Activated CD4-positive, alpha-beta T cell treated with anti-CD3 and anti-CD28 coated beads, Interleukin-10, Interleukin-2, amounts not matched to agents 100 ng/mL and 50 ng/mL, durations not matched to agents 16 hours and 8 hours (primary cell): Measurements from ENCODE around the gene STKLD1.
"Not testable (repeated sequence)": the region's sequence is repeated elsewhere in the genome, so short reads cannot be mapped to it uniquely, and the experiment has no call there.

Experiments used
- DNase-seq: peaks from one replicate; pipeline ENCODE4 v3.0.0-alpha.2; 2020

The STKLD1 gene

DNA sequence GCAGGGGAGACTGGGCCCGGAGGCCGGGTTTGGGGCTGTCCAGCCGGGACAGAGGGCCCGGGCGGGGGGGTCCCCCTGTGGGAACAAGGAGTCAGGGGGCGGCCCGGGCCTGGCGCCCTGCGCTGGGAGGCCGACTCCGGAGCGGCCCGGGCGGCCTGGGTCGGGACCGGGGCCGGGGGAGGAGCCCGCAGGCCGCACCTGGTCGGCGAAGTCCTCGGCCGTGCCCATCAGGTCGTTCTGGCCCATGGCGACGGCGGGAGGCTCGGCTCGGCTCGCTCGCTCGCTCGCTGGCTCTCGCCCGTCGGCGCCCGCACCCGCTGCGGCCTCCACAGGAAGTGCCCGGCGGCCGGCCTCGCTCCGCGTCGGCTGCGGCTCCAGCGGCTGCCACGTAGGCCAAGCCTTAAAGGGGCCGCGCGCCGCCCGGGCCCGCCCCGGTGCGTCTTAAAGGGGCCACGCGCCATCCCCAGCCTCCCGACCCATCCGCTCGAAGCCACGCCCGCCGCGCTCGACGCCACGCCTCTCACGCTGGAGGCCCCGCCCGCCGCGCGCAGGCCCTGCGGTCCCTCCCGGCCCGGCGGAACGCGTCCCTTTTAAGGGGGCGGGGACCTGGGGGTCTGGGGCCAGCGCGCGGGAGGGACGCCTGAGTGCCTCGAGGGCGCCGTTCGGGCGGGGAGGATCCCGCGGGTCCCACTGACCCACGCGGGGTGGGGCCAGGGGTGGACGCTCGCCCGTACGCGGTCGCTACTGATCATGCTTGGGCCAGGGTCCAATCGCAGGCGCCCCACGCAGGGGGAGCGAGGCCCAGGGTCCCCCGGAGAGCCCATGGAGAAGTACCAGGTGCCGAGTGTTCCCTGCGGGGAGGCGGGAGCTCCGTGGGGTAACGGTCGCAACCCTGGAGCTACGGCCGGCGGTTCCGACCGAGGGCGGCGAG is at the start of gene STKLD1, which contains the start of gene SURF4:
STKLD1 (plus strand) TSS at position 643 of the 931 bp plus-strand sequence; CDS start at position 751, 108 bp downstream.
SURF4 (minus strand) TSS at position 337 of the 931 bp plus-strand sequence; CDS start at position 246, 91 bp downstream.
- DNase-seq, result peak; percentile 97

DNA sequence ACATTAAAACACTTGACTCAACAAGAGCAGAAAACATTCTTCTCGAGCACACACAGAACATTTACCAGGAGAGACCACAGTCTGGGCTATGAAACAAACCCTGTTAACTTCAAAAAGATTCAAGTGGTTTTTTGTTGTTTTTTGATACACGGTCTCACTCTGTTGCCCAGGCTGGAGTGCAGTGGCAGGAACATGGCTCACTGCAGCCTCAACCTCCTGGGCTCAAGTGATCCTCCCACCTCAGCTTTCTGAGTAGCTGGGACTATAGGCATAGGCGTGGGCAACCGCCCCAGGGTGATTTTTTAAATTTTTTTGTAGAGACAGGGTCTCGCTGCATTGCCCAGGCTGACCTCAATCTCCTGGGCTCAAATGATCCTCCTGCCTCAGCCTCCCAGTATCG is 49.1 kb upstream of the STKLD1 start:
- not testable (repeated sequence) for DNase-seq

DNA sequence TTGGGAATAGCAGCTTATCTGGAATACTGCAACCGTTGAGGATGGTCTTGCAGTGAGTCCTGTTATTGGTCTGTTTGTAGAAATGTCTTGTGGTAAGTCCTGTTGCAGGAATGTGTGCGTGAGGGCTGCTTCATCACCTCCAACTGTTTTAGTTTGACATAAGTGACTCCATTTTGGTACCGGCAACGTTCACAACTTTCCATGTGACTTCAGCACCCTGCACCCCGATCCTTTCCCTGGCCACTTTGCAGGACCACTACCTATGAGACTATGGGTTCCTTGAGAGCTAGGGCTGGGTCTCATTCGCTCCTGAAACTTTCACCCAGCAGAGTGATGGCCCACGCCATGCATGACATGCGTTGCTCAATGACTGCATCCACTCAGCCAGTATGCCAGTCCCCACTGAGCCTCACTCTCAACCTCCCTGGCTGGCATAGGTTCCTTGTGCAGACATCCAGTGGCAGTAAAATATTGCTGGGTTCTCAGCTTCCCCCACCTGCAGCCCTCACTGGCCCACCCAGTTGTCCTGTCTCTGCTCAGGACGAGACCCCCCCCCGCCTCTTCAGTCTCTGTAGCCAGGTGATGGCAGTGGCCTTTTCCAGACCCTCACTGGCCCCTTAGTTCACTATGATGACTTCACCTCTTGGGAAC is 48.2 kb upstream of the STKLD1 start:
- DNase-seq, result no peak

DNA sequence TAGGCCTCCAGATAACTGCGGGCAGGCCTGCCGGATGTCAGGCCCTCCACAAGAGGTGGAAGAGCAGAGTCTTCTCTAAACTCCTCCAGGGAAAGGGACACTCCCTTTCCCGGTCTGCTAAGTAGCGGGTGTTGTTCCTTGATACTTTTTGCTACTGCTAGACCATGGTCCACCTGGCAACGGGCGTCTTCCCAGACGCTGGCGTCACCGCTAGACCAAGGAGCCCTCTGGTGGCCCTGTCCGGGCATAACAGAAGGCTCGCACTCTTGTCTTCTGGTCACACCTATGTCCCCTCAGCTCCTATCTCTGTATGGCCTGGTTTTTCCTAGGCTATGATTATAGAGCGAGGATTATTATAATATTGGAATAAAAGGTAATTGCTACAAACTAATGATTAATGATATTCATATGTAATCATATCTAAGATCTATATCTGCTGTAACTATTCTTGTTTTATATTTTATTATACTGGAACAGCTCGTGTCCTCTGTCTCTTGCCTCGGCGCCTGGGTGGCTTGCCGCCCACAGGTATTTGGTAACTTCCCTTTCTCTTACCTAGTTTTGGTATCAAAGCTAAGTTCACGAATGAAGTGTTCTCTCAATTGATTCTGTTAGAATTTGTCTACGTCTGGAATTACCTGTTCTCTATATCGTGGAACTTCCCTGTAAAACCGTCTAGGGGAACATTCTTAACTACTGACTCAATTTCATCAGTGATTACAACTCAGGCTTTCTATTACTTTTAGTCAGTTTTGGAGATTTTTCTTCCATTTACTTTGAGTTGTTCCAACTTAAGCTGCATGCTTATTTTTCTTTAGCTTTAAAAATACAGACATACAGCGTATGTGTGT is 46.6 kb upstream of the STKLD1 start:
- not testable (repeated sequence) for DNase-seq

DNA sequence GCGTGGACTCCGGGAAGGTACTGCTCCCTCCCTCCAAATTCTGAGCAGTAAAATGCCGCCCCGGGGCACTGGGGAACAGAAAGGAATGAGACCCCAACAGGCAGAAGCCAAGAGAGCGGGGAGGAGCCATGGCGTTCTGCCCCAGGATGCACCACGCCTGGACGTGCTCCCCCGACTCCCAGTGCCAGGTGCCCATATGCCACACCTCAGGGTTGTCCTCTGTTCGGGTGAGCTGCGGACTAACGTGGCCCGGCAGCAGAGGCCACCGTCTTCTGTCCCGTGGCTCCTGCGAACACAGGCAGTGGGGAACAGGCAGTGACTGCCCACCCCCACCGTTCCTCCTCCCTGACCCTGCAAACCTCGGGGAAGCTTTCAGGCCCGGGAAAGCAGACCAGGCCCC is 44.9 kb upstream of the STKLD1 start:
- DNase-seq, result no peak

DNA sequence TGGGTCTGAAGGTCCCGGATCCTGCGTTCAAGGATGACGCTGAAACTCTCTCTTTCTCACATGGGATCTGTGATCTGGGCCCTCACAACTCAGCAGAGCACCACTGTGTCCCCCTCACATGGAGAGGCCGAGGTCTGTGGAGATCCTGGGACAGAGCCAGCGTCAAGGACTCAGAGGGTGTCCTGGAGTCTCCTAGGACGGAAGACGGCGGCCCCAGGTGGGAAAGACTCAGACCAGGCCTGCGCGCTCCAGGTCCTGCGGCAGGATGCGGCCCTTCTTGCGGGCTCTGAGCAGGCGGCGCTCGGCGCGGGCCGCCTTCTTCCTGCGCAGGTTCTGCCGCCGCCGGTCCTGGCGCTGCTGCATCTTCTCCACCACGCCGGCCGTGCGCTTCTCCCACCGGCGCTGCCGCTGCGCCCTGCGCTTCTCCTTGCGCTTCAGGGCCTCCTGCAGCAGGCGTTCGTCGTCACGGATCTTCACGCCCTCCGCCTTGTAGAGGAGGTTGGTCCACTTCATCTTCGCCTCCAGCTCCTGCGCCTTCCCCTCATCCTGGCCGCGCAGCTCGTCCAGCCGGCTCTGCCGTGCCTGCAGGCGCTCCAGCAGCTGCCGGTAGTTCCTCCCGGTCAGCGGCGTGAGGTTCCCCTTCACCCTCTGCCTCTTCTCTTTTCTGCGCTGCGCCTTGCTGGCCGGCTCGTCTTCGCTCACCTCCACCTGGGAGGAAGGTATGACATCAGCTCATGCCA is 44.4 kb upstream of the STKLD1 start:
- DNase-seq, result no peak

DNA sequence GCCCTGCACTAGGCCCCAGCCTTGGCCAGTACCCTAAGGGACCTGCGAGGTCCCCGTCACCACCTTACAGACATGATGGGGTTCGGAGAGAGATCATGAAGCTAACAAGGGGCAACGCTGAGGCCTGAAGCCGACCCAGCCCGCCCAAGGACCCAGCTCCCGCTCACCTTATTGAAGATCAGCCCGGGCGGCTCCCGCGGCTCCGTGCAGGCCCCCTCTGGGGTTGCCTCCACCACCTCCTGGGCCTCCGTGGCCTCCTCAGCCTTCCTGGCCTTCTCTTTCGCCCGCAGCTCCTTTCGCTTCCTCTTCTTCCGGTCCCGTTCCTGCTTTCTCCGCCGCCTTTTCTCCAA is 43.8 kb upstream of the STKLD1 start:
- no peak for DNase-seq

DNA sequence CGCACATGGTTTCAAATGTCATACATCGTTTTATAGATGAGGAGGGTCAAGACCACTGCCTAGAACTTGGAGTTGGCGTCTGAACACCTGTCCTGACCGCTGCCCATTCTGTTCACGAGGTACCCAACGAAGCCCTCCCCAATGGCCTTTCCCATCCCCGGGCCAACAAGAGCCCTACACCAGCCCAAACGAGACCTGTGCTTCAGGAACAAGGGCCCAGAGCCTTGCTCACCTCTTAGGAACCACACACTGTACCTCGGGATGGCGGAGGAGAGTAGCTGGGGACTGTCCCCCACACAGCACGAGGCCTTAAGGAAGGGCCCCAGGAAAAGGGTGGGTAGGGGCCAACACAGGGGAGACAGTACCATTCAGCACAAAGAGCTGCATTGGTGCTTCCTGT is 43.2 kb upstream of the STKLD1 start:
- no peak for DNase-seq

DNA sequence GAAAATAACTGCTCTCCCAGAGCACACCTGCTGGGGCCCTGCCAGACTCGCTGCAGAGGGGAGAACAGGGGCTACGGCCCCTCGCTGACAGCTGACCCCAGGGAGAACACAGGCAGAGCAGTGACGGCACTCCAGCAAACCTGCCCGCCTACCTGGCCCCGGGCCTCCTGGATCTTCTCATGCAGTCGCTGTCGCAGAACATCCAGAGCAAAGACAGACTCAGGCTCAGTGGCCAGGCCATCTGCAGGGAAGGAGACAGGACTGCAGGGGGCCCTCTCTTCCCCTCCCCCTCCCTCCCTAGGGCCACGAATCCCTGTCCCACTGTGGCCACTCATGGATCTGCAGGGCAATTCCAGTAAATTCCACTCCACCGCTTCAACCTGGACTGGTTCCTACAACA is 42.6 kb upstream of the STKLD1 start:
- DNase-seq, result no peak

DNA sequence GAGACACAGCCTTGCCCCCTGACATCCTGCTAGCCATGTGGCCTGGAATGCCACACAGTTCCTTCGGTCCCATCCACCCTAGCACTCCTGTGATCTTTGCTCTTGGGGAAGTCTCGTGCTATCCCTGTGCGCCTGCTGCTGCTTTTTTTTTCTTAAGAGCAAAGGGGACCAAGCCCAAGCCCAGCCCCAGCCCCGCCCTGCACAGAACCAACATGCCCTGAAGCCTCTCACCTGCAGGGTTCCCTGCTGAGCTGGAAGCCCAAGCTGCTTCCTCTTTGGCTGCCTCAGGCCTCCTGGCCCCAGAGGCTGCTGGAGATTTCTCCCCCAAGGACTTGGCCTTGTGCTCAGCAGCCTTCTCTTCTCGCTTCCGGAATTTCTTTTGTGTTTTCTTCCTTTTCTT is 42.0 kb upstream of the STKLD1 start:
- no peak for DNase-seq

DNA sequence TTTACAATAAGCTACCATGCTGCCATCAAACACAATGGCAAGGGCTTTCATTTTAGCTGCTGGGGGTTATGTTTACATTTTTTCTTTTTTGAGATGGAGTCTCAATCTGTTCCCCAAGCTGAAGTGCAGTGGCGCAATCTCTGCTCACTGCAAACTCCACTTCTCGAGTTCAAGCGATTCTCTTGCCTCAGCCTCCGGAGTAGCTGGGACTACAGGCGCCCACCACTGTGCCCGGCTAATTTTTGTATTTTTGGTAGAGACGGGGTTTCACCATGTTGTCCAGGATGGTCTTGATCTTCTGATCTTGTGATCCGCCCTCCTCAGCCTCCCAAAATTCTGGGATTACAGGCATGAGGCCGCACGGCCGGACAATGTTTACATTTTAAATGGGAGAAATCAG is 41.3 kb upstream of the STKLD1 start:
- not testable (repeated sequence) for DNase-seq

DNA sequence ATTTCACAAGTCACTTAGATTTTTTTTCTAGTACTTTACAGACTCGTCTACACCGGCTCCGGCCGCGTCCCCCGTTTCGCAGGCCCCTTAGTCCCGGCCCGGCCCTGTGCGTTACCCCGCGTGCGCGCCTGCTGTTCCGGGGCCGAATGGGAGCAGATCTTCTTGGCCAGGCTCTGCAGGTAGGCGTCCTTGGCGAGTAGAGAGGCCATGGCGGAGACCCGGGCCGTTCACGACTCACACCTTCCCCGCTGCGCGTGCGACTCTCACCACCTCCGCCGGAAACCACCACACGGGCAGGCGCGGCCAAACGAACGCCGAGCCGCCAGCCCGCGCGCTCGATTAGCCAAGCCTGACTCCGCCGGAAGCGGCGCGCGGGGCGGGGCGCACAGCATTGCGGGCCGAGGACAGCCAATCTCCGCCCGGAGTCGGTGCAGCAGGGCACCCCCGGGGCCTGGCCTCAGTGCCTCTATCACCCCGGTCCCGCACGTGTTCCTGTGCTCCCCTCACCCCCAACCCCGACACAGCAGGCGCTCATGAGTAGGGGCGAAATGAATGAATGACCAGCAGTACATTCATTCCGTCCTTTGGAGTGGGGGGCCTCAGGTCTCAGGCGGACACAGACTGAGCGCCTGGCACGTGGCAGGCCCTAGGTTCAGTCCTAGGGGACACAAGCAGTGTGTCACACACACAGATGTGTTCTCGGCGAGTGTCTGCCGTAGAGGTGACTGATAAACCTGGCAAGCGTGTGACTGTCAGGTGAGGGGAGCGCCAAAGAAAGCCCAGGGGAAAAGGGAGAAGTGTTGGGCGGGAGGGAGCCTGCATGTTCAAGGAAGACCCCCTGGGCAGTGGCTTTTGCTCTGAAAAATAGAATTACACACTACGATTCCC is 40.0 kb upstream of the STKLD1 start, which contains the start of gene SURF6:
SURF6 (minus strand) TSS at position 265 of the 888 bp plus-strand sequence; CDS start at position 209, 56 bp downstream.
- peak; percentile 96 for DNase-seq

DNA sequence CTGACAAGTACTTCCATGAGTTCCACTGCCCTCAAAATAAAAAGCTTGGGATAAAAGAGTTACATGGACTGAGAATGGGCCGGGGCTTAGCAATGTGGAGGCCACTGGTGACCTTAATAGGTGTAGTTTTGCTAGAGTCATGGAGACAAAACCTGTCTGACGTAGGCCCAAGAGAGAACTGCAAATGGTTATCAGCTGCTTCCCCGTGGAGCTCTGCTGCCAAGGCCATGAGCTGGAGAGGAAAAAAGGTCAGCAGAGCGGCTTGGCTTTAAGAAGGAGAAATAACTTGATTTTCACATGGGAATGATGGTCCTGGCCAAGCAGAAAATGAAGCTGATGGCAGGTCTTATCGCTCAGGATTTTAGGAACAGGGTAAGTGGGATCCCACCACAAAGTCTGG is 36.5 kb upstream of the STKLD1 start:
- no peak for DNase-seq

DNA sequence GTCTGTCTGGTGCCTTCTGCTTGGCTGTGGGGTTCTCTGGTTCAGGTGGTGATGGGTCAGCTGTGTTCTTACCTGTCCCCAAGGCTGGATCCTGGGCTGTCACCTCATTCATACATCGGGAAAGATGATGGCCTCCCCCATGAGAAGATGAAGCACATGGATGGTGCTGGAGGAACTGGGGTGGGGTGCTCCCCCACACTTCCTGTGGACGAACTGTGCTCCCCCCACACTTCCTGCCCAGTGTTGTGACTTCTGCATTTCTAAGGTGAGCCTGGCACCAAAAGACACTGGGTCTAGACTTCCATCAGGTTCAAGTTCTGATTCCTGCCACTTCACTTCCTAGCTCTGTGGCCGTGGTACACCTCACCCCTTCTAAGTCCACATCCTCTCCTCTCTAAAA is 35.9 kb upstream of the STKLD1 start:
- DNase-seq, result no peak

DNA sequence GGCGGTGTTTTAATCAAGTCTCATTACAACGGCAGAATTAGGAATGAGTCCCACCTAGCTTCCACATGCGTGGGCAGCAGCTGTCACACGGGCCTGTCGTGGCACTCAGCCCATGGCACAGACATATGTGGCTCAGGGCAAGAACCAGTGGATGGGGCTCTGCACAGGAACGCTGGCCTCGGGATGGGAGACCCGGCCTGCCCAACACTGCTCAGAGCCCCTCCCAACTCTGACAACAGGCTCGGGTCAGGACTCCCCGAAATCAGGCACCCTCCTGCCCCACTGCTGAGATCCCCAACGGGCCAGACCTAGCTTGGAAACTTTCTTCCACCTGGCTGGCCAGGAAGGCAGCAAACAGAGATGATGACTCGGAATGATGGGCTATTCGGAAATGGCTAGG is 35.2 kb upstream of the STKLD1 start:
- DNase-seq, result no peak

DNA sequence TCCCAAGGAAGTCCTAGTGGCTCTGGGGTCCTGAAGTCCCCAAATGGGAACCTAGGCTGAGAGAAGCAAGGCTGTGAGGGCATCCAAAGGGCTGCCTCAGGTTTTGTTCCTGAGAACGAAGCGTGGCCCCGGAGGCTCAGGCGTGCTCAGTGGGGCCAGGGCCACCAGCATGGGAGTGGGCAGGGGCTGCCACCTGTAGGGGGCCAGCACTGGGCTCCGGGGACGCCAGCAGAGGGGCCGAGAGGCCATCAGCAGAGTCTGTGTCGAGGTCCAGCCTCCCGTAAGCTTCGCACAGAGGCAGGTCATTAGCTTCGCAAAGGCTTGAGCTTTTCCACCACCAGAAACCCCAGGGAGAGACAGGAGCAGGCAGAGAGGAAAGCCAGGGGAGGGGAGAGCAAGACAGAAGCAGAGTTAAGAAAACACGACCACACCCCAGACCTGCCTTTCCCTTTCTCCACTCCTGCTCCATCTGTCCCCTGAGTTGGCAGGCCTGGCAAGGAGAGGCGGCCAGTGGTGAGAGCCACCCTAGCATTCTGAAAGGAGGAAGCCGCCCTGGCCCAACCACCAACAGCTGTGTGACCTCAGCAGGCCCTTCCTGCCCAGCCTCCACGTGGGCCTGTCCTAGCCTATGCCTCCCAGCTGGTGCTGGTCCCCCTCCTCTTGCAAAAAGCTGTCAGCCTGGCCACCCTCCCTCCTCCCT is 34.6 kb upstream of the STKLD1 start:
- no peak for DNase-seq

DNA sequence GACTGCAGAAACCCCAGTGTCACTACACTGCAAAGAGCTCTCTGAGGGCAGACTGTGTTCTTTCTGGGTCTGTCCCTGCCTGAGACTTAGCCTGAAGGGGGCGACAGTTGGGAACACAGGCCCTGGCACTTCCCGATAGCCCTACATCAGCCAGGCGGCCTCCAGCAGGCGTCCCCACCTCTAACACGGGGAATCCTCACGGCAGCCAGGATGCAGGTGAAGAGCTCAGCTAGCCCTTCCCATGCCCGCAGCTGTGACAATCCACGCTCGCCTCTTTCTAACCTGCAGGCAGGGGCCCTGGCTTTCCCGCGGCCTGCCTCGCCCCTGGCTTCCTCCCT is 34.1 kb upstream of the STKLD1 start:
- no peak for DNase-seq

DNA sequence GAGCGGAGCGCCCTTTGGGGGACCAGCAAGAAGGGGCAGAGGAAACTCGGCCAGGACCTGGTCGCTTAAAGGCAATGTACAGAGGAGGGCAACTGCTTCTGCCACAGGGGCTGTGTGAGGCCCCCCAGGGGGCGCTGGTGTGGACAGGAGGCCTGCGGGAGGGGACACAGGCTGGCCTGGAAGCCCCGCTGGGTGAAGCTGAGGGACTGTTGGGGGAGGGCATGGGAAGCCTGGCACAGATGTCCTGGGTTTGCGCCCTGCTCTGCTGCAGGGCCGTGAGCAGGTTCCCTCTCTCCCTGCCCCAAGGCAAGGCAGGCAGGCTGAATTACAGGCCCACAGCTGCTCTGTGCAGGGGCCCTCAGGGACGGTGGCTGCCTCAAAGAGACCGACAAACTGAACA is 33.6 kb upstream of the STKLD1 start:
- DNase-seq, result no peak

DNA sequence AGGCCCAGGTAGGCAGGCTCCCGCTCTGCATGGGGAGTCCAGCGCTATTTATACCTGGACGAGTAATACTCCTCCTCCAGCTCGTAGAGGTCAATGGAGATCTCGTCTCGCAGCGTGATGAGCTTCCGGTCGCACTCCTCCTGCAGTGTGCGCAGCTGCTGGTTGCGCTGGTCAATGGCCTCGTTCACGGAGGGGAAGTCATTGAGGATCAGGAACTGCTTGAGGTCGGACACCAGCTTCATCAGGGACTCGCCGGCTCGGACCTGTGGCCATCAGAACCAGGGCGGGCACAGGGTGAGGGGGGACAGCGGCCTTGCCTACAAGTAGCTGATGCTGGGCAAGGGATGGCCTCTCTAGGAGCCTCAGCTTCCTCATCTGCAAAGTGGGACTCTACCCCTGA is 32.1 kb upstream of the STKLD1 start:
- DNase-seq, result no peak

DNA sequence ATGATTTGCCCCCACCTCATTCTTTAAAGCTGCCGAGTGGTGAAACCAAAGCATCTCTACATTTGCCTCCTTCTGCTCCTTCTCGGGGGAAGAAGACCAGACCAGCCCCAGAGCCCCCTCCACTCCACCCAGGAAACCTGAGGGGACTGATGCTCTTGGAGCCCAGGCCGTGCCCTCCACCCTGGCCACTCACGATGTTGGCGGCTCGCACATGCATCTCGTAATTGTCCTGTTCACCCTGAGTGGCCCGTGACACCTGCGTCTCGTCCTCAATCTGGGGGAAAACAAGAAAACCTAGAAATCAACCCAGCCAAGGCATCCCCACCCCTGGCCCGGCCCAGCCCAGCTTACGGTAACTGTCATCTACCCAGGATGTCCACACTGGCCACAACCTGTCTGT is 31.2 kb upstream of the STKLD1 start:
- DNase-seq, result no peak

DNA sequence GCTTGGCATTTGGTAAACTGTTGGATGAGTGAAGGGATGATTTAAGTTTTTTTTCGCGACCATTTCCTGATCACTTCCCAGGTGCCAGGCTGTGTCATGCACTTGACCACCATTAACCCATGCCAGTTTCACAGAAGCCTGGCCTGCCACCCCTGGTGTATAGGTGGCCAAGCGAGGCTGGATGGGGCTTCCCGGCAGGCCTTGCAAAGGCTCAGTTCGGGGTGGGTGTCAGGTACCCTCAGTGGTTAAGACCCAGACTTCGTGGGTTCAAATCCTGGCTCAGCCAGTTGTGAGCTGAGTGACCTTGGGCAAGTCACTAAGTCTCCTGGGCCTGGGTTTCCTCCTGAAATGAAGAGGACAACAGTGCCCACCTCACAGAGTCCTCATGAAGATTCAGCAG is 30.6 kb upstream of the STKLD1 start:
- DNase-seq, result no peak
